Lung microvascular endothelial cell (primary cell): ENCODE results near the gene SRGAP3. TPM values are rescaled to one million over a fixed set of nuclear protein-coding genes. Genes with fewer than 3 reads are reported as not detected.

Source experiments
- DNase-seq, 2 donors: peaks; one replicate each; pipeline versions ENCODE4 v3.0.0 to v3.0.0-alpha.2; 2010; ENCODE audit warnings: low read depth in 2 of 2
- total RNA-seq: library from RNA; depleted of rRNA; stranded (reverse); fragments of >200 nt; gene quantifications from 2 replicates; pipeline ENCODE4 v1.2.1, GENCODE V29; 2014

Gene SRGAP3
- total RNA-seq, 1 donor from 2014 or later: 8.3 TPM

GRCh38 chr3:8937064-8938020 is 312.1 kb downstream of the SRGAP3 start:
- peak; percentile 79 to 83 for DNase-seq

- DNase-seq: peak in 1 of 2 donors; percentile 65
Measured at GRCh38 chr3:8932507-8932906, 316.9 kb downstream of the SRGAP3 start.

- DNase-seq: peak in 1 of 2 donors; percentile 12
Measured at GRCh38 chr3:8931342-8931741, 318.1 kb downstream of the SRGAP3 start.

Other genes starting within 250 kb of the SRGAP3 start
- gene THUMPD3, start 113.4 kb upstream of the SRGAP3 start, total RNA-seq: 15.7 and 21.4 TPM in 2 replicates
- 23.5 and 35.9 TPM in 2 replicates for gene SETD5, start 148.0 kb upstream of the SRGAP3 start, total RNA-seq